Mesenteric fat pad (tissue), 1 donor: Measurements from ENCODE around the gene FGF10. TPM values are rescaled to one million over a fixed set of nuclear protein-coding genes. Genes with fewer than 3 reads are reported as not detected.

ENCODE experiments used
- DNase-seq: peaks from one replicate; pipeline ENCODE4 v3.0.0-alpha.2; 2020; ENCODE audit warnings: low spot score
- long read RNA-seq: library from polyadenylated mRNA; unstranded; transcript quantifications from one replicate; pipeline ENCODE4 v2.0.0, GENCODE V29; 2020
- total RNA-seq: library from RNA; stranded (reverse); fragmentation: NEBNext Ultra II Directional; extraction: Animal tissue kit (Norgen Biotek cat#: 25700); gene quantifications from one replicate; pipeline ENCODE4 v1.2.1, GENCODE V29; 2021
- donor health status: DM: yes; HTN: yes; CAD: no.

The FGF10 gene
- 24.0 TPM for total RNA-seq
- long read RNA-seq, transcript FGF10-201 (3 exons, 2,193 nt): major isoform, 21 of 37 reads
- long read RNA-seq, partial matches to known transcripts: 0 of 37 reads
- long read RNA-seq, other reads (novel, unspliced or antisense): 16 of 37 reads

GRCh38 chr5:44389090-44389822, at the start of gene FGF10:
TSS of gene FGF10 (minus strand) at chr5:44389420. CDS start at chr5:44388682, 738 bp downstream.
- no peak for DNase-seq

- DNase-seq: no peak
Observed at GRCh38 chr5:44426944-44427343, 37.7 kb upstream of the FGF10 start.

GRCh38 chr5:44412286-44412685, 23.1 kb upstream of the FGF10 start:
- no peak for DNase-seq

- no peak for DNase-seq
Observed at GRCh38 chr5:44402084-44402483, 12.9 kb upstream of the FGF10 start.

DNA sequence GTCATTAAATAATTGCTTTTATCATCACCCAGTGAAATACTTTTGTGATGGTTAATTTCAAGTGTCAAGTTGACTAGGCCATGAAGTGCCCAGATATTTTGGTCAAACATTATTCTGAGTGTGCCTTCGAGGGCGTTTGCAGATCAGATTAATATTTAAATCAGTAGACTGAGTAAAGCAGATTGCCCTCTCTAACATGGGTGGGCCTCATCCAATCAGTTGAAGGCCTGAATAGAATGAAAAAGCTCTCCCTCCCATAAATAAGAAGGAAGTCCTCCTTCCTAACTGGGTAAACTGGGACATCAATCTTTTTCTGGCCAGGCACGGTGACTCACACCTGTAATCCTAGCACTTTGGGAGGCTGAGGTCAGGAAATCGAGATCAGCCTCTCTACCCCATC, 12.4 kb upstream of the FGF10 start:
- no peak for DNase-seq

GRCh38 chr5:44398382-44398781, 9.2 kb upstream of the FGF10 start:
- no peak for DNase-seq

DNA sequence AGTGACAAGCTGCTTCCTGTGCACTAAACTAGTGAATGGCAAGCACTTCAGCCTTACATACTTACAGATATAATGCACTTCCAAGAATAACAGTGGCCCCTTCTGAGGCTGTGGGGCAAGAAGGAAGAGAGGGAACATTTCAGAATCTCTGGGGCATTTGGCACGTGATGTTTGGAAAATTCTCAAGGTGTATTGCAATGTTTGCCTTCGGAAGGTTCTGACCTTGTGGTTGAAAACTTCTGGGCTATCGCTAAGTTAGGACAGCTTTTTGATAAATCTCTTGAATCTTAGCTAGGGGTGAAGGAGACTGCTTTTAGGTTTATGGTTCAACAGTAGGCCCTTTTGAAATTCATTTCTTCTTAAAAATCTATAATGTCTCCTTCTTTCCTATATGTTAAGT, 7.1 kb upstream of the FGF10 start:
- DNase-seq: no peak

DNA sequence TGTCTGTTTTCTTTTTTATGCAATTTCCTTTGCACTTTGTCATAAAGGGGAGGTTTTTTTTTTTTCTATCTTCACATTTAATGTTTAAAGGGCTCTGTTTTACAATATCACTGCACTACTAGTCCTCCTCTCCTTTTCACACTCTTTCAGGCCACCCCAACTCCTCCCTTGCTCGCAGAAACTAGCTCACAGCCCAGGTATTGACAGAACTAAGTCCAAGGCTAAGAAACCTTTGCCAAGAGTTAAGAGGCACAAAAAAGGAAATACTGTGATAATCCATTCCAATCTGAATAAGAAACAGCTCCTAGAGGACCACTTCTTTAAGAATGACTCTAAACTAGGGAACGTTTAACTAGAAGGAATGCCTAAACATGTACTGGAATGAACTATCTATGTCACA, 1.1 kb upstream of the FGF10 start:
- DNase-seq: no peak

GRCh38 chr5:44389823-44390143, 563 bp upstream of the FGF10 start:
- DNase-seq: no peak

DNA sequence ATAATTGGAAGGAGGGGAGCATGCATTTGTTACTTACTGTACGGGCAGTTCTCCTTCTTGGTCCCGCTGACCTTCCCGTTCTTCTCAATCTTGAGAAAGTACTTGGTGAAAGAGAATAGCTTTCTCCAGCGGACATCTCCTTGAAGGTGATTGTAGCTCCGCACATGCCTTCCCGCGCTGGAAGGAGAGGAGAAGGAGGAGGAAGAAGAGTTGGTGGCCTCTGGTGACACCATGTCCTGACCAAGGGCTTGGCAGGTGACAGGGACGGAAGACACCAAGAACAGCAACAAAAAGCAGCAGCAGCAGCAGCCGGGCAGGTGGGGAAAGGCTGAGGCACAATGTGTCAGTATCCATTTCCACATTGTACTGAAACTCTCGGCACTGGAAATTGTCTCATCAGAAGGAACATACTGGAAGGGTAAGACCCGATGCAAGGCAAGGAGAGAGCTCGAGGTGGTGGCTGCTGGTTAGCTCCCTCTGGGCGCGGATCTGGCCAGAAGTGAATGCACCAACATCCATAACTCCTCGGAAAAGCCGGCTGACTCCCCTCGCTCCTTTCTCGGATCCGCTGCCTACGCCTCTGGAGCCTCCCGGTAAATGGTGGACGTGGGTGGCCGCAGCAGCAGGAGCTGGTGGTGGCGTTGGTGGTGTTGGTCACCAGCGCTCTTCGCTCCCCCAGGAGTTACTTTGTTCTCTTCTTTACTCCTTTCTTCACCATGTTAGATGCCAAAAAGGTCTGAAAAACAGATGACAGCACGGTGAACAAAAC, 715 bp downstream of the FGF10 start:
- no peak for DNase-seq

DNA sequence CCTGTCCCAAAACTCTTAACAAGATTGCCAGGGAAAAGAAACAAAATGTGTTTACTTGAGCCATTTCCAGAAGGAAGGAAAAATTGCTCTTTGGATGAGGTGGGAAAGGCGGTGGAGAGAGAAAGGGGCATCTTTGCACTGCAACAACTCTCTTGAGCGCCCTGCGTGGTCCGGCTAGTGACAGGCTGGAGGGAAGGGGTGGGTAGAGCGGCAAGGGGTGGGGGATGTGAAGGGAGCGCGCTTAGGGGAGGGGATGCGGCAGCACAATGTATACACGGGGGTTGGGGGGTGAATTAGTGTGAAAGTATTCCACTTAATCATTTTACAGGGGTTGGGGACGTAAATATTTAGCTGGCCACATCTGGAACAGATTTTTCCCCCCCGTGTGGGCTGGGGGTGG, 1.3 kb downstream of the FGF10 start:
- no peak for DNase-seq

GRCh38 chr5:44387406-44387805, 1.8 kb downstream of the FGF10 start:
- no peak for DNase-seq

- DNase-seq: no peak
Observed at GRCh38 chr5:44385291-44385900, 3.8 kb downstream of the FGF10 start.

DNA sequence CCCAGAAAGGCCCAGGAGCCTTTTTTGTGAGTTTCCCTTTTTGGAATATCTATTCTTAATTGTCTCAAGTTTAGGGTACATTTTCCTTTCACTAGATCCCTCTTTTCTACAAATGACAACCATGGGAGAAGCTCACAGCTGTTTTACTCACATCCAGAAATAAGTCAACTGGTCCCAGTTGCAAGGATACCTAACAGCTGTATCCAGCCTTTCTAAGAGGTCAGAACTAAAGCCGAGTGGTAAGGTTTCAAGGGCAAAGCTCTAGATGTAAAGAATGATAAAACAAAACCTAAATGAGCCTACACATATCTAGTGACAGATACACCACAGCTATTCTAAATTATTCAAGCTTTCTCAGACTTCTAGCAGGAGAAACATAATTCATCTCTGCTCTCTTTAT, 4.4 kb downstream of the FGF10 start:
- no peak for DNase-seq

DNA sequence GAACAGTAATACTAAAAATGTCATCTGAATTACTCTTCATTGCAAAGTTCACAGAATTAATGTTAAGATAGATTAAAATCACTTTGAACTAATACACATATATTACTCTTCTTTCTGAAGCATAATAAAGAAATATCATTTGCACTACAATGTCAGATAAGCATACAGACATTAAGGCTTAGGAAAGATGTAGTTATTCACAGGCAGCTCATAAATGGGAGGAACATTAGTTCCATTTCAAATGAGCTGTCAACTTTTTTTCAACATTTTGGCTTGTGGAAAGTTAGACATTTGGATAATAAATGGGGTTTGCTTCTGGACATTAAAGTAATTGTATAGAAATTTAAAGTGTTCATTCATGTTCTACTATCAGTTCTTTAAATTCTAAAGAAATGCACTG, 6.3 kb downstream of the FGF10 start:
- DNase-seq: no peak

GRCh38 chr5:44377057-44377456, 12.2 kb downstream of the FGF10 start:
- no peak for DNase-seq

GRCh38 chr5:44372028-44372427, 17.2 kb downstream of the FGF10 start:
- no peak for DNase-seq

- DNase-seq: no peak
Observed at GRCh38 chr5:44367203-44367602, 22.0 kb downstream of the FGF10 start.

GRCh38 chr5:44365345-44365744, 23.9 kb downstream of the FGF10 start:
- no peak for DNase-seq

DNA sequence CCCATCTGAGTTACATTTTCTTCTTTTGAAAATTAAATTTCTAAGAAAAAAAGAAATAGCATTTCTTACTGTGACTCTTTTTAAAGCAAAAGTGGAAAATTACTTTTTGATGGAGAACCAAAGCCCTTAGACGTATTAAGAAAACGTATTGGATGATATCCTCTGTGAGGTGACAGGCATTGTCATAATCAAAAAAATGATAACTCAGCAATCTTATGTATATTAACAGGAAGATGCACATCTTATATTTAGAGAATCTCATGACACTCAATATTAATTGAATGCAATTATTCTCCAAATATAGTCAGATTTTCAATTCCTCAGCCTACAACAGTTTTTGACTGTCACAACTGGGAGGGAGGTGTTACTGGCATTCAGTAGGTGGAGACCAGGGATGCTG, 25.1 kb downstream of the FGF10 start:
- no peak for DNase-seq

DNA sequence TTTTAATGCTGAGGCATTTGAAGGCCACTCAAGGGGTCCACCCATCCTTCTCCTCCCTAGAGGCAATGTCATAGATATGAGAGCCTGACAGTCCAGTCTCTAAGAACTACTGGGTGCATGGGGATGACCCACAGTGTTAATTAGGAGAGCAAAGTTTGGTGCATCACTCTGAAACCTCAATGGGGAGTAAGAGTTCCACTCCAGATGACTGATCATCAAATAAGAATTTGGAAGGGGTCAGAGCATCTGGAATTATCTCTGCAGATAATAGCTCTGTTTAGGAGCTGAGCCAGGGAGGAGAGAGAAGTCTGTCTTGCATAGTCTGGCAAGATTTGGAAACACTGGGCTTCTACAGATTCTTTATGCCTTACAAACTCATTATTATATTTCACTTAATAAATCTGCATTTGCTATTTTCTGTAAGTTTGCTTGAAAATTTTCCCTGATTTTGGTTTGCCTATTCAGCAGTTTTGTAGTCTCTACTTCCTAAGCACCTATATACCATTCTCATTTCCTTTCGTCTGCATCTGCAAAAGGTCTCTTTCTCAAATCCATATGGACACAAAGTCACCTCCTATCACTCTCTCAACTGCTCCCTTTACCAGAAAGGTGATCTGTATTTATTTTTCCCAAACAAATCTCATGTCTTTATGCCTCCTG, 27.7 kb downstream of the FGF10 start:
- no peak for DNase-seq

DNA sequence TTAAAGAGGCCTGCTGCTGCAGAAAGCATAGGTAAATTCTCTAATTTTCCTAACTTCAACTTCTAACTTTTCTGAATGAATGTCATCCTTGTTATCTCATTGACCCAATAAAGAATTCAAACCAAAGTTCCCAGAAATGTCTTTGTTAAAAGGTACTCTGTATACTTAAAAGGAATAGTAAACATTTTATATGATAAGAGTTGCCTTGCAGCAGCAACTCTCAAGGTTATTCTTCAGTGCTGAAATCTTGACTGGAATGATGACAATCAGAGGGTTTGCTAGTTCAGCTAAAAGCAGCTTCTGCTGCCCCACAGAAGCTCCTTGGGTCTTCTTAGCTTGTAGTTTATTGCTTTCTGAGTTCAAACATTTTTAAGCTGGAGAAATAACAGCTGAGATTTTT, 28.3 kb downstream of the FGF10 start:
- DNase-seq: no peak
